Thoracic aorta (tissue), 2 donors: ENCODE results near the gene IDH3G. TPM values are rescaled to one million over a fixed set of nuclear protein-coding genes. Genes with fewer than 3 reads are reported as not detected.

Source experiments
- ATAC-seq: fragments of 150-250 bp; one replicate; pipeline ENCODE4 v1.8.0; 2017; ENCODE audit warnings: low read depth; ENCODE audit not compliant: insufficient number of reproducible peaks, low FRiP score
- DNase-seq: peaks from one replicate; pipeline ENCODE4 v3.0.0-alpha.2; 2020; ENCODE audit warnings: low spot score
- H3K27ac ChIP-seq, 2 donors: fragments of 200-600 bp; sonication (generic); 1 replicate in 1 of 2; 2 replicates in 1 of 2; pipeline ENCODE4 v1.5.1; 2016; ENCODE audit warnings: mild to moderate bottlenecking in 2 of 2, moderate library complexity in 2 of 2
- H3K27me3 ChIP-seq: fragments of 200-600 bp; sonication (generic); replicated peaks from 2 replicates; pipeline ENCODE4 v1.6.0; 2016; ENCODE audit warnings: mild to moderate bottlenecking; ENCODE audit not compliant: insufficient read depth
- H3K36me3 ChIP-seq: fragments of 200-600 bp; sonication (generic); one replicate; pipeline ENCODE4 v1.5.1; 2016
- H3K4me1 ChIP-seq, 2 donors: fragments of 200-600 bp; sonication (generic); 1 replicate in 1 of 2; 2 replicates in 1 of 2; pipeline versions ENCODE4 v1.5.1 to v1.6.0; 2016; ENCODE audit warnings: low read depth in 2 of 2, mild to moderate bottlenecking in 1 of 2; ENCODE audit not compliant: control insufficient read depth in 1 of 2
- H3K4me3 ChIP-seq: fragments of 200-600 bp; sonication (generic); 2 replicates; pipeline ENCODE4 v1.5.1; 2016; ENCODE audit warnings: mild to moderate bottlenecking
- H3K9me3 ChIP-seq: fragments of 200-600 bp; sonication (generic); 2 replicates; pipeline ENCODE4 v1.5.1; 2016
- CTCF ChIP-seq: fragments of 200-600 bp; sonication (generic); IDR thresholded peaks from one replicate; pipeline ENCODE4 v1.5.1; 2019; ENCODE audit warnings: antibody characterized with exemption
- total RNA-seq, 2 donors: library from RNA; depleted of rRNA; stranded (reverse); fragments of >200 nt; gene quantifications; one replicate each; pipeline versions ENCODE4 v1.1.0 to v1.2.3, GENCODE V29; 2016

Gene IDH3G
- total RNA-seq, 2 donors from 2014 or later = 70.9 to 91.9 TPM

GRCh38 chrX:153828308-153828707 is 34.1 kb upstream of the IDH3G start:
- Histone ChIP-seq H3K27me3 (no peaks in the 10 kb centered on the region), H3K36me3 (no peaks in the 10 kb centered on the region), H3K4me3 (peak overlapping the region; percentile 66), H3K27ac (no peak overlapping the region), H3K9me3 (no peaks in the 10 kb centered on the region), H3K4me1 (peaks cover 0 to 10% of the 10 kb centered on the region in 2 donors)
- TF ChIP-seq CTCF = no peak
- DNase-seq = no peak
- no peak for ATAC-seq

DNA sequence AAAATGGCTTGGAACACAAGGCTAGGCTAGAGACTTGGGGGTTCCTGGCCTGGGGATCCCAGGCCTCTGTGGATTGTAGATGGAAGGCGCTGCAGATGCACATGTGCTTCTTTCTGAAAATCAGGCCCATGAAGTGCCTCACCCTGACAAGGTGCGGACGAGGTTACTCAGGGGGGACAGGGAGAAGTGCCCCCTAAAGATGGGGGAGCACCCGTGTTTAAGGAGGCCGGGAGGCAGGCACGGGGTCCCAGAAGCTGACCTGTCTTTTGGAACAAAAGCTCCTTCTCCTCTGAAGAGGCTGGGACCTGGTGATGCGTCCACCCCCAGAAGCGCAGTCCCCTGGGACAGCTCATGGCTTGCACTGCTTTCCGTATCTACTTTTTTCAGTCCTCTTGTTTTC is 33.7 kb upstream of the IDH3G start:
- DNase-seq (no peak), ATAC-seq (no peak)
- H3K9me3 ChIP-seq = no peaks in the 10 kb centered on the region
- H3K27me3 ChIP-seq = no peaks in the 10 kb centered on the region
- no peak for TF ChIP-seq CTCF
- H3K4me3 ChIP-seq = peak overlapping the region; percentile 66
- no peaks in the 10 kb centered on the region for H3K36me3 ChIP-seq
- H3K4me1 ChIP-seq = peaks cover 0 to 10% of the 10 kb centered on the region in 2 donors
- H3K27ac ChIP-seq = no peak overlapping the region

DNA sequence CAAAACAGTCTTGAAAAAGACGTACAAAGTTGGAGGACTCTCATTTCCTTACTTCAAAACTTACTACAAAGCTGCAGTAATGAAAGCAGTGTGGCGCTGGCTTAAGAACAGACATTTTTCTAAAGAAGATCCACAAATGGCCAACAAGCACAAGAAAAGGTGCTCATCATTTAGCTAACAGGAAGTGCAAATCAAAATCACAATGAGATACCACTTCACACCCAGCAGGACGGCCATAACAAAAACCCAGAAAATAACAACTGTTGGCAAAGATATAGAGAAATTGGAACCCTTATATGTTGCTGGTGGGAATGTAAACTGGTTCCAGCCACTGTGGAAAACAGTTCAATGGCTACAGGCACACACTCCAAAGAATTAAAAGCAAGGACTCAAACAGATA is 32.8 kb upstream of the IDH3G start:
- no peak for TF ChIP-seq CTCF
- no peak overlapping the region for H3K27ac ChIP-seq
- peaks cover 0 to 10% of the 10 kb centered on the region in 2 donors for H3K4me1 ChIP-seq
- no peaks in the 10 kb centered on the region for H3K9me3 ChIP-seq
- ATAC-seq (no peak), DNase-seq (no peak)
- H3K4me3 ChIP-seq = no peak overlapping the region
- H3K36me3 ChIP-seq = no peaks in the 10 kb centered on the region
- H3K27me3 ChIP-seq = no peaks in the 10 kb centered on the region

DNA sequence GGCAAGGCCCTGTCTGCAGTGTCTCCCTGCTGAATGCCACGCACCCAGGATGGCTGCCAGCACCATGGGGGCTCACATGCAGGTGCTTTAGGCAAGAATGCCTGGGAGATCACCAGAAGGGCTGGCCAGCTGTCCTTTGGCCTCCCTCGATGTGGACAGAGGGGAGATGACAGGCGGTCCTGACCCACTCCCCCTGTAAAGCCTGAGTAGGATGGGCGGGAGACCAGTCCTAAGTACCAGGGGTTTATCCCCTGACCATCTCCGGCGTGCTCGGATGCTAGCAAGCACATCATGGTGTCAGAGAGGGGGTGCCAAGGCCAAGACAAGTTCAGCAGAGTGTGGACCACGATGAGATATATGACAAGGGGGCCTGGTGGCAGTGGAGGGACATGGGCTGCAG is 30.9 kb upstream of the IDH3G start:
- Histone ChIP-seq H3K4me1 (peaks cover 0 to 6% of the 10 kb centered on the region in 2 donors), H3K27me3 (no peaks in the 10 kb centered on the region), H3K4me3 (no peak overlapping the region), H3K27ac (no peak overlapping the region), H3K36me3 (no peaks in the 10 kb centered on the region), H3K9me3 (no peaks in the 10 kb centered on the region)
- TF ChIP-seq CTCF = no peak
- DNase-seq (no peak), ATAC-seq (no peak)

GRCh38 chrX:153824348-153824747 is 30.2 kb upstream of the IDH3G start:
- Histone ChIP-seq H3K9me3 (no peaks in the 10 kb centered on the region), H3K27me3 (no peaks in the 10 kb centered on the region), H3K27ac (no peak overlapping the region), H3K4me1 (peaks cover 0 to 3% of the 10 kb centered on the region in 2 donors), H3K4me3 (no peak overlapping the region), H3K36me3 (no peaks in the 10 kb centered on the region)
- no peak for TF ChIP-seq CTCF
- ATAC-seq (no peak), DNase-seq (no peak)
